Smooth muscle cell (in vitro differentiated cells): Measurements from ENCODE around the gene PRKG1. TPM values are rescaled to one million over a fixed set of nuclear protein-coding genes. Genes with fewer than 3 reads are reported as not detected.

Source experiments
- DNase-seq: peaks from one replicate; lab custom pipeline; 2025; ENCODE audit not compliant: unreplicated experiment; lab: John Stamatoyannopoulos, UW
- H2AFZ ChIP-seq: fragments of 200-600 bp; sonication (generic); 2 replicates; pipeline ENCODE4 v1.6.0; 2016; ENCODE audit warnings: antibody characterized with exemption, low read depth, mild to moderate bottlenecking
- H3F3A ChIP-seq: fragments of 200-600 bp; sonication (generic); 2 replicates; pipeline ENCODE4 v1.6.0; 2017; ENCODE audit warnings: antibody characterized with exemption, low read depth
- H3K27ac ChIP-seq: fragments of 200-600 bp; sonication (generic); 2 replicates; pipeline ENCODE4 v1.5.1; 2016; ENCODE audit warnings: low read depth, mild to moderate bottlenecking
- H3K27me3 ChIP-seq: fragments of 200-600 bp; sonication (generic); 2 replicates; pipeline ENCODE4 v1.6.1; 2016; ENCODE audit warnings: low read depth, mild to moderate bottlenecking
- H3K36me3 ChIP-seq: fragments of 200-600 bp; sonication (generic); 2 replicates; pipeline ENCODE4 v1.5.1; 2016; ENCODE audit warnings: low read depth
- H3K4me1 ChIP-seq: fragments of 200-600 bp; sonication (generic); 2 replicates; pipeline ENCODE4 v1.5.1; 2016; ENCODE audit warnings: low read depth
- H3K4me2 ChIP-seq: fragments of 200-600 bp; sonication (generic); 2 replicates; pipeline ENCODE4 v1.6.0; 2016; ENCODE audit warnings: mild to moderate bottlenecking
- H3K4me3 ChIP-seq: fragments of 200-600 bp; sonication (generic); 2 replicates; pipeline ENCODE4 v1.5.1; 2016; ENCODE audit warnings: mild to moderate bottlenecking
- H3K79me2 ChIP-seq: fragments of 200-600 bp; sonication (generic); 2 replicates; pipeline ENCODE4 v1.6.0; 2016; ENCODE audit warnings: low read depth, mild to moderate bottlenecking
- H3K9ac ChIP-seq: fragments of 200-600 bp; sonication (generic); 2 replicates; pipeline ENCODE4 v1.6.0; 2016; ENCODE audit warnings: low read depth
- H3K9me3 ChIP-seq: fragments of 200-600 bp; sonication (generic); replicated peaks from 2 replicates; pipeline ENCODE4 v1.5.1; 2016; ENCODE audit warnings: low read depth
- H4K20me1 ChIP-seq: fragments of 200-600 bp; sonication (generic); 2 replicates; pipeline ENCODE4 v1.6.0; 2016; ENCODE audit warnings: low read depth
- WGBS: methylation state at CpG from one replicate; pipeline ENCODE4 v1.1.7; 2016; ENCODE audit warnings: low lambda C conversion rate; 5-methylcytosine and 5-hydroxymethylcytosine counted together
- polyA plus RNA-seq: library from polyadenylated mRNA; unstranded; fragments of >200 nt; fragmentation: Nextera tagmentation; extraction: Ambion mirVana; gene quantifications from 2 replicates; pipeline ENCODE4 v1.2.1, GENCODE V29; 2016
- total RNA-seq: library from RNA; depleted of rRNA; stranded (reverse); fragments of >200 nt; gene quantifications from 2 replicates; pipeline ENCODE4 v1.2.3, GENCODE V29; 2014
- TF ChIP-seq, protein P1 (sequence below): fragments of 200-600 bp; sonication (generic); IDR thresholded peaks from 2 replicates; pipeline ENCODE4 v1.5.1; 2017; ENCODE audit warnings: borderline replicate concordance, mild to moderate bottlenecking, antibody characterized with exemption; ENCODE audit not compliant: insufficient read depth, poor library complexity, severe bottlenecking

PRKG1 gene
- total and polyA plus RNA-seq, 2 experiments from 2014 or later, result 7.2 to 13.4 TPM

DNA sequence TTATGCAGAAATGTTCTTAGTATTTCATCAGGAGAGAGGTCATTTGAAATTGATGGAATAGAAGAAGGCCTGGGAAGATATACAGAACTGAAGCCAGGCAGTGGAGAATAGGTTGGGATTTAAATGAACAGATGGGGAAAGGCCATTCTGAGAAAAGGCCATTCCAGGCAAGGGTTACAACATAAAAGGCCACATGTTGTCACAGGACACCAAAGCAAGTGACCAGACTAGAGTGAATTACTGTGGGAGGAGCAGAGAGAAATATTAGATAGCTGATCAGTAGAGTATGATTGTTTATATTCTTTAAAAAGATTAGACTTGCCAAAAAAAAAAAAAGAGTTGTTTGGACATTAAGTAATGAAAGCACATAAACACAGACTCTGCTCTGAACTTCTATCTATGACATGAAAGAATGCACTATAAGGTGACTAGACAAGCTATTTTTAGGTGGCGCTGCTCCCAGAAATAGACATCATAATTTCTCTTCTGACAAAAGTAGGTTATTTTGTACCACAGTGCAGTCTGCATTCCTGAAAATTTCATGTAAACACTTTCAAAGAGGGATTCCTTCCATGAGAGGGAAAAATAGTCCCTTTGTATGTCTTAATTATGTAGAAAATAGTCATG is 1184.6 kb downstream of the PRKG1 start:
- H3K27ac ChIP-seq, result no peak overlapping the region
- no peak overlapping the region for H2AFZ ChIP-seq
- WGBS, result 85% methylated on average over 1 of the region's 1 CpG
- DNase-seq, result no peak
- H3K4me2 ChIP-seq, result no peak overlapping the region
- H3K4me3 ChIP-seq, result no peak overlapping the region
- TF ChIP-seq, protein P1, sequence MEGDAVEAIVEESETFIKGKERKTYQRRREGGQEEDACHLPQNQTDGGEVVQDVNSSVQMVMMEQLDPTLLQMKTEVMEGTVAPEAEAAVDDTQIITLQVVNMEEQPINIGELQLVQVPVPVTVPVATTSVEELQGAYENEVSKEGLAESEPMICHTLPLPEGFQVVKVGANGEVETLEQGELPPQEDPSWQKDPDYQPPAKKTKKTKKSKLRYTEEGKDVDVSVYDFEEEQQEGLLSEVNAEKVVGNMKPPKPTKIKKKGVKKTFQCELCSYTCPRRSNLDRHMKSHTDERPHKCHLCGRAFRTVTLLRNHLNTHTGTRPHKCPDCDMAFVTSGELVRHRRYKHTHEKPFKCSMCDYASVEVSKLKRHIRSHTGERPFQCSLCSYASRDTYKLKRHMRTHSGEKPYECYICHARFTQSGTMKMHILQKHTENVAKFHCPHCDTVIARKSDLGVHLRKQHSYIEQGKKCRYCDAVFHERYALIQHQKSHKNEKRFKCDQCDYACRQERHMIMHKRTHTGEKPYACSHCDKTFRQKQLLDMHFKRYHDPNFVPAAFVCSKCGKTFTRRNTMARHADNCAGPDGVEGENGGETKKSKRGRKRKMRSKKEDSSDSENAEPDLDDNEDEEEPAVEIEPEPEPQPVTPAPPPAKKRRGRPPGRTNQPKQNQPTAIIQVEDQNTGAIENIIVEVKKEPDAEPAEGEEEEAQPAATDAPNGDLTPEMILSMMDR, result no peak
- no peaks in the 10 kb centered on the region for H3F3A ChIP-seq
- no peaks in the 10 kb centered on the region for H3K9me3 ChIP-seq
- H3K27me3 ChIP-seq, result no peaks in the 10 kb centered on the region
- H3K79me2 ChIP-seq, result no peaks in the 10 kb centered on the region
- no peaks in the 10 kb centered on the region for H3K36me3 ChIP-seq
- H3K4me1 ChIP-seq, result no peaks in the 10 kb centered on the region
- no peak overlapping the region for H3K9ac ChIP-seq
- no peaks in the 10 kb centered on the region for H4K20me1 ChIP-seq

DNA sequence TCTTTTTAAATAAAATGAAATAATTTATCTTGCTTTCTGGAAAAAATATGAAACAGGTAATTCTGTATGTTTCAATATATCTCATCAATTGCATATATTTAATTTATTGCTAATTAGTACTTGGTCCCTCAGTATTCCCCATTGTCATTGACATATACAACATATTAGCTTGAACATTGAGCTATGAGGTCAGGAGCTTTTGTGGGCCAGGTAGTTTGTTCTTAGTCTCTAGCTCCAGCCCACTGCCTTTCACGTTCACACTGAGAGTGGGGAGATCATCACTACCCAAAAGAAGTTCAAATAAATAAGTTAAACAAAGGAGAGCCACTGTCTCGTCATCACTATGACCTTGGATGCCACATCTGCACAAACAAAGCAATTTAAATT is 1185.1 kb downstream of the PRKG1 start:
- H3K4me2 ChIP-seq, result no peak overlapping the region
- H3F3A ChIP-seq, result no peaks in the 10 kb centered on the region
- no peaks in the 10 kb centered on the region for H3K9me3 ChIP-seq
- no peaks in the 10 kb centered on the region for H3K36me3 ChIP-seq
- H3K27me3 ChIP-seq, result no peaks in the 10 kb centered on the region
- H3K4me1 ChIP-seq, result no peaks in the 10 kb centered on the region
- H4K20me1 ChIP-seq, result no peaks in the 10 kb centered on the region
- no peak overlapping the region for H3K27ac ChIP-seq
- no peaks in the 10 kb centered on the region for H3K79me2 ChIP-seq
- DNase-seq, result no peak
- TF ChIP-seq, protein P1, result no peak
- no peak overlapping the region for H3K4me3 ChIP-seq
- WGBS, result 81% methylated on average over 2 of the region's 2 CpGs
- no peak overlapping the region for H3K9ac ChIP-seq
- H2AFZ ChIP-seq, result no peak overlapping the region

DNA sequence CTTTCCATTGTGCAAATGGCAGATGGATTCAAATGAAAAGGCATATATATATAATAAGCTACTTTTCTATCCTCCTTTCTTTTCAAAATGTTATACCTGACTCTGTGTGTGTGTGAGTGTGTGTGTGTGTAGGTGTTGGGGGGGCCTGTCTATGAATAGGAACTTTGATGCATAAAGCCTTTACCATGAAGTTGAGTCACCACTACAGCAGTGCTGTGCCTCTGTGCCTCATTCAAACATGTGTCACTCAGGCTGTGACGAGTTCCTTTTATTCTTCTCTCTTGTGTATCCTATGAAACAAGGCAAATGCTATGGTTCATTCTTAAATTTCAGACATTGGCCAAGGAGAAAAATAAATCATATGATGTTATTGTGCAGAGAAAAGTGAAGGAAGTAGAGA is 1187.1 kb downstream of the PRKG1 start:
- no peaks in the 10 kb centered on the region for H3F3A ChIP-seq
- H3K4me1 ChIP-seq, result no peaks in the 10 kb centered on the region
- H3K79me2 ChIP-seq, result no peaks in the 10 kb centered on the region
- no peak overlapping the region for H3K4me2 ChIP-seq
- no peaks in the 10 kb centered on the region for H4K20me1 ChIP-seq
- no peak overlapping the region for H3K27ac ChIP-seq
- H2AFZ ChIP-seq, result no peak overlapping the region
- 68% methylated on average over 1 of the region's 1 CpG for WGBS
- H3K27me3 ChIP-seq, result no peaks in the 10 kb centered on the region
- DNase-seq, result no peak
- no peak overlapping the region for H3K9ac ChIP-seq
- no peaks in the 10 kb centered on the region for H3K36me3 ChIP-seq
- no peaks in the 10 kb centered on the region for H3K9me3 ChIP-seq
- H3K4me3 ChIP-seq, result no peak overlapping the region
- TF ChIP-seq, protein P1, result no peak
